Esophagus squamous epithelium (tissue), 5 donors: ENCODE measurements around the gene RGPD5. TPM values are rescaled to one million over a fixed set of nuclear protein-coding genes. Genes with fewer than 3 reads are reported as not detected.
A peak's percentile ranks its signal among the peaks of the same experiment; 100 is the strongest.
"Not testable (repeated sequence)": the region's sequence is repeated elsewhere in the genome, so short reads cannot be mapped to it uniquely, and the experiment has no call there.

ENCODE experiments used
- DNase-seq: peaks from one replicate; lab custom pipeline; 2025; lab: John Stamatoyannopoulos, UW
- H3K27ac ChIP-seq, 4 donors: fragments of 200-600 bp; sonication (generic); one replicate each; pipeline ENCODE4 v1.5.1; 2016 to 2019; ENCODE audit warnings: mild to moderate bottlenecking in 1 of 4
- H3K27me3 ChIP-seq, 4 donors: fragments of 200-600 bp; sonication (generic); 1 replicate in 3 of 4; 2 replicates in 1 of 4; pipeline versions ENCODE4 v1.5.1 to v1.6.0; 2017 to 2021; ENCODE audit warnings: antibody characterized with exemption in 1 of 4
- H3K36me3 ChIP-seq, 3 donors: fragments of 200-600 bp; sonication (generic); one replicate each; pipeline ENCODE4 v1.5.1; 2016 to 2019
- H3K4me1 ChIP-seq, 3 donors: fragments of 200-600 bp; sonication (generic); one replicate each; pipeline ENCODE4 v1.5.1; 2017 to 2019
- H3K4me3 ChIP-seq, 4 donors: fragments of 200-600 bp; sonication (generic); 1 replicate in 3 of 4; 2 replicates in 1 of 4; pipeline ENCODE4 v1.5.1; 2016 to 2019; ENCODE audit warnings: mild to moderate bottlenecking in 2 of 4, moderate library complexity in 1 of 4
- H3K9me3 ChIP-seq, 3 donors: fragments of 200-600 bp; sonication (generic); one replicate each; pipeline ENCODE4 v1.5.1; 2016 to 2019
- WGBS, 2 donors: methylation state at CpG; one replicate each; pipeline ENCODE4 v1.1.5; 2018; 5-methylcytosine and 5-hydroxymethylcytosine counted together
- intact Hi-C: fragments of 100-400 bp; cut with DNase I; formaldehyde crosslinking; loops from one replicate; pipeline ENCODE4 v1.15.0; 2022
- total RNA-seq, 4 donors: library from RNA; depleted of rRNA; stranded (reverse); fragments of >200 nt; gene quantifications; one replicate each; pipeline ENCODE4 v1.1.0, GENCODE V29; 2016
- donor health status: DM: yes; HTN: yes; CAD: no.

The RGPD5 gene
- 10 to 100 TPM in 3 of 4 donors, 1 to 10 TPM in 1; 3.3 to 31.7 (median 15.2) TPM for total RNA-seq

- intact Hi-C loops, H3K36me3 ChIP-seq, H3K4me3 ChIP-seq, H3K27me3 ChIP-seq, H3K27ac ChIP-seq, H3K4me1 ChIP-seq, DNase-seq, H3K9me3 ChIP-seq: not testable (repeated sequence)
- WGBS, 2 donors = no CpG with 5 or more reads among the region's 77 CpGs
Measured at GRCh38 chr2:109794074-109794737, at the start of gene RGPD5. Gene RGPD5, plus strand, starts transcription at chr2:109794305. Its CDS starts 161 bp downstream, at chr2:109794466.

DNA sequence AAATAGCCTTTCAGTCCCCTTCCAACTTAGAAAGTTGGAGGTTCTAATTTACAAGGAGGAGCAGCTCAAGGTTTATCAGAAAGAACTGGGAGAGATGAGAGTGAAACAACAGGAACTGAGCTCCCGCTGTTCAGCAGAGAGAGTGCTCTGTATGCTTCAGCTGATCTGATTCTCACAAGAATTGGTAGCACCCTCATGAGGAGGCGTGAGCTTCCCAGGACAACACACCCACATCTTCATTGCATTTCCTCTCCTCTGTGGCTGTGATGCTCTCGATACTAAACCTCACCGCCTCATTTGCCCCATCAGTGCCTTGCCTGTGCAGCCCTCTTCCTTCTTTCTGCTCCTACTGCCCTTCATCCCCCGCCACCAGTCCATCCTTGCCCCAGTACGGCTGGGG lies 42.5 kb upstream of the RGPD5 start:
- H3K27ac ChIP-seq, intact Hi-C loops: not testable (repeated sequence)
- no CpG with 5 or more reads among the region's 6 CpGs for WGBS, 2 donors

DNA sequence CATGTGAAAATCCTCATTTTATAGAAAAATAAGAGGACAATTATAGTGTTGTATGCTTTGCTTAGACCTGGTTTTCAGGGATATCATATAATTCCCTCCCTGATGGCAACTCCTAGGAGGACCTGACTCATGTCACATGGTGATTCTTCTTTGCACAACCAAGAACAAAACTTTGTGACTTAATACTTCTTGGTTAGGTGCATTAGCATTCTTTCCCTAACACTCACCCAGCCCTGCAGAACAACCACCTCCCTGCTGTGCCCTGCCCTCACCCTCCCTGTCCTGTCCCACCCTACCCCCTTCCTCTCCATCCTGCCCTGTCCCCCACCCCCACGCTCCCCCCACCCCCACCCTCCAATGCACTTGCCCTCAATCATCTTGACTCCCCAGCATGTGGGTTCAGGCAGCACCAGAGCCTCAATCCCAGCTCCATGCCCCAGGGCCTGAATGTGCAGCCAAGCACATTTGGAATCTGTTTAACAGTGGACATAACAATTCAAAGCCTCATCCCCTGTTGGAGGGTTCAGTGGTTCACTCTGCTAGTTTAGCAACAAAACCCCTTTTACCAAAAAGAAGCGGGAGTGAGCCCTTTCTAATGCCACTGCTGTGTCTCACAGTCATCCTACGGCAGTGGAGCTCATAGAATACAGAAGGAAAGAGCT lies 36.8 kb upstream of the RGPD5 start:
- H3K27me3 ChIP-seq, H3K4me1 ChIP-seq, H3K27ac ChIP-seq, DNase-seq, H3K9me3 ChIP-seq, H3K36me3 ChIP-seq, intact Hi-C loops, H3K4me3 ChIP-seq: not testable (repeated sequence)
- WGBS, 2 donors = no CpG with 5 or more reads among the region's 3 CpGs

More for the DNA sequence above, 42.5 kb upstream of the RGPD5 start:
- H3K4me1 ChIP-seq, H3K4me3 ChIP-seq, H3K36me3 ChIP-seq, H3K9me3 ChIP-seq, DNase-seq, H3K27me3 ChIP-seq: not testable (repeated sequence)

- DNase-seq, H3K4me1 ChIP-seq, H3K9me3 ChIP-seq, H3K27me3 ChIP-seq, H3K36me3 ChIP-seq, intact Hi-C loops: not testable (repeated sequence)
- 0% methylated on average over 1 of the region's 106 CpGs; no CpG with 5 or more reads in 1 of the 2 donors for WGBS, 2 donors
- peak overlapping the region in 2 of 4 donors; percentile 35 to 51 for H3K4me3 ChIP-seq
- H3K27ac ChIP-seq = peak overlapping the region in 1 of 4 donors; percentile 21
Measured at GRCh38 chr2:109760265-109761042, 33.7 kb upstream of the RGPD5 start.

GRCh38 chr2:109761043-109761454 lies 33.1 kb upstream of the RGPD5 start:
- DNase-seq, H3K36me3 ChIP-seq, H3K27me3 ChIP-seq, H3K9me3 ChIP-seq, H3K4me1 ChIP-seq, H3K27ac ChIP-seq, intact Hi-C loops: not testable (repeated sequence)
- WGBS, 2 donors = no CpG with 5 or more reads among the region's 23 CpGs
- H3K4me3 ChIP-seq = peak overlapping the region in 2 of 4 donors; percentile 35 to 51

DNA sequence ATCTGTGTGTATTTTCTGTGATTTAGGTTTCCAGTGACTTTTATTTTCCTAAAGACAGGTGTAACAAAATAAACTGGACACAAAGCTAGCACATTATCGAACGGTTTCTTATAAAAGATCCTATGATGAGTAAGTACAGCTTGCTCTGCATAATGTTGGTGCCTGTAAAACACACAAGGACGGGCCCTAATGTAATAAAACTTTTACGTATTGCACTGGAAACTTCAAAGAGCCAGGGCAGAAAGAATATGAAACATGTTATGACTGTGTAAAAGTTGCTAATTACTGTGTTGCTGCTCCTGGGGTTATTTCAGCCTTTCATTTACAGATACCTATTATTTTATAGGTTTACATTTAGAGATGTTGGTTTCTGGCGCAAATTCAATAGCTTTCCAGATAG lies 32.1 kb upstream of the RGPD5 start:
- H3K36me3 ChIP-seq, H3K27me3 ChIP-seq, DNase-seq, H3K4me3 ChIP-seq, intact Hi-C loops, H3K4me1 ChIP-seq, H3K9me3 ChIP-seq, H3K27ac ChIP-seq: not testable (repeated sequence)
- no CpG with 5 or more reads among the region's 5 CpGs for WGBS, 2 donors

- H3K4me1 ChIP-seq, H3K4me3 ChIP-seq, H3K9me3 ChIP-seq, H3K36me3 ChIP-seq, intact Hi-C loops, DNase-seq, H3K27ac ChIP-seq, H3K27me3 ChIP-seq: not testable (repeated sequence)
- WGBS, 2 donors = no CpG with 5 or more reads among the region's 11 CpGs
Measured at GRCh38 chr2:109766074-109766473, 28.0 kb upstream of the RGPD5 start.

DNA sequence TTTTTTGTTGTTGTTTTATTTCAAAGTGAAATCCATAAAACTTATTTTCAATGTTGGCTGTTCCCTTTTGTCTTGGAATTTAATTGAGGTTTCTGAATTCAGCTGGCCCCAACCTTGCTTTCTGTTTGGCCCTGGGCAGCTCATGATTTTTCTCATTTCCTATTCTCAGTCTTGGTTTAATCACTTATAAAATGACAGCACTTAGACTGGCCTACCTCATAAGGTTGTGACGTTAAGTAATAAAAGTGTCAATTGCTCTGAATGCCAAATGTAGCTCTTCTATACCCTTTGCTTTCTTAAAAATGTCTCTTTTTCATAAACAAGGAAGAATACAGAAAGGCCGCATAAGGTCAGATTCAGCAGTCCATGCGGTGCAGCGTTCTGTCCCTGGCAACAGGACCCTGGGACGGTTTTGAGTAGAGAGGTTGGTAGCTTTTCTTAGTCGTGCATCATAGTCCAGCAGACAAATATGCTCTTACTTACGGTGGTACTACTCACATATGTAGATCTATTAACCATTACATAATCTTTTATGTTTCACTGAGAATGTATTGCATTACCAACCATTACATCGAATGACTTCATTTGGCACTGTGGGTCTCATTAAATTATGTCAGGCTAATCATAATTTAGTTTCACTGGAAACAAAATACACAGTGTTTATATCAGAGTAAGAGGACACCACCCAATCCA lies 27.1 kb upstream of the RGPD5 start:
- H3K27me3 ChIP-seq, H3K4me1 ChIP-seq, H3K9me3 ChIP-seq, DNase-seq, intact Hi-C loops, H3K4me3 ChIP-seq, H3K36me3 ChIP-seq, H3K27ac ChIP-seq: not testable (repeated sequence)
- whole genome bisulfite sequencing, 2 donors = 60 to 96% methylated on average over 1 to 4 of the region's 8 CpGs

DNA sequence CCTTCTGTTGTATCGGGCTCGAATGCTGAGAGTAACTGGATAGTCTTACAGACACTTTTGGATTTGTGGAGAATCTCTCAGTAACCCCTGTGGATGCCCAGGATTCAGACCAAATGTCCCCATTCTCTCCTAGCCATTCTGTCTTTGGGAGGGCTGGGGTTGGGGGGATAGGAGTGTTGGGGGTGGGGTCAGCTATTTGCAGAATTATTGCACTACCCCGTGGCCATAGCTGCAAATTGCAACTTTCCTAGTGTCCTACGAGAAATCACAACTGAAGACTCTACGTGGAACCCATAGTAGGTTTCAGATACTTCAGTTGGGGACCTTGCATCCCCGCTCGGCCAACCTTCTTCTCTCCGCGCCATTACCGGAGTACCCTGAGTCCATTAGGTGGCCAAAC lies 25.2 kb upstream of the RGPD5 start:
- intact Hi-C loops, H3K27me3 ChIP-seq, H3K4me3 ChIP-seq, H3K9me3 ChIP-seq, H3K4me1 ChIP-seq, H3K36me3 ChIP-seq, DNase-seq, H3K27ac ChIP-seq: not testable (repeated sequence)
- WGBS, 2 donors = no CpG with 5 or more reads among the region's 10 CpGs

DNA sequence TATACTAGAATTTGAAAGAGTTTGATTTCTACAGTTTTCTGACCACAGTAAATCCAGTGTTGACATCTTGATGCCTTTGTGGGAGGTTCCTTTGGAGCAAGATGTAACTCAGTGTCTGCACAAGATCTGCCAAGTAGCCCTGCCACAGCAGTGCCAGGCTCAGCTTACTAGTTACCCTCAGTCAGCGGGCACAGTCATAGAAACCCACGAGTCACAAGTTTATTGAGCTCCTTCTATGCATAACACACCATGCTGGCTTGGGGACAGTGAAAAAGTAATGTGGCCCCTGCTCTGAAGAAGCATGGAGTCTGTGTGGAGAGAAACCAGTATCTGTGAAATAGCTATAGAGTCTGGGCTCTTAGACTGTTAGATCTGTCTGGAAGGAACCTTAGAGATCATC lies 15.0 kb upstream of the RGPD5 start:
- no CpG with 5 or more reads among the region's 2 CpGs for WGBS, 2 donors
- H3K4me1 ChIP-seq, H3K27me3 ChIP-seq, H3K4me3 ChIP-seq, DNase-seq, H3K27ac ChIP-seq, intact Hi-C loops, H3K9me3 ChIP-seq, H3K36me3 ChIP-seq: not testable (repeated sequence)

DNA sequence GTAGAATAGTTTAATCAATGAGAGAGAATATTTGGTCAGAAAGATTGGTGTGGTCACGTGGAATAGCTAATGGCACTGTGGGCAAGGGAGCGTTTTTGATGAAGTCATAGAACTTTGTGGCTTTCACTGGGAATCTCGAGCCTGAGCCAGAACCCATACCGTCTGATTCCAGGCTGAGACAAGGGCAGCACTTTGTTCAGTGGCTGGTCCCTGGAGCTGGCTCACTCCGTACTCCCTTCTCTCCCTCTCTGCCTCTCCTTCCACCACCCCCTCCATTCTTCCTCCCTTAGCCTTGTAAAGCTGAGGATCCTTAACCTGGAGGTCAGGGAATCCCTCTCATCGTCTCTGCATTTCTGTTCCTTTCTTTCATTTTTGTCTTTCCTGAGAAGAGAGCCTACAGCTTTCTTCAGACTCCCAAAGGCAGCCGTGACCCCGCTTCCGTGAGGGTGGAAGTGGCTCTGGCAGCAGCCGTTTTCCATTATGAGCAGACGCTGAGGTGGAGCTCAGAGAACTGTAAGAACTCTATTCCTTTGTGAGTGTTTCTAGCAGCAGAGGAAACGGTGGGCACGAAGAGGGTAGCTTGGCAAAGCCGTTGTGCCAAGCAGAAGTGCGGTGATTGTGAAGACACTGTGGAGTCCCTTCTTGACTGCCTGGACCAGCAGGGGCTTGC lies 12.8 kb upstream of the RGPD5 start:
- H3K27me3 ChIP-seq, H3K4me3 ChIP-seq, DNase-seq, H3K27ac ChIP-seq, H3K9me3 ChIP-seq, H3K36me3 ChIP-seq, H3K4me1 ChIP-seq, intact Hi-C loops: not testable (repeated sequence)
- no CpG with 5 or more reads among the region's 15 CpGs for WGBS, 2 donors

- H3K9me3 ChIP-seq, H3K4me1 ChIP-seq, DNase-seq, H3K4me3 ChIP-seq, H3K36me3 ChIP-seq, H3K27ac ChIP-seq, intact Hi-C loops, H3K27me3 ChIP-seq: not testable (repeated sequence)
- no CpG with 5 or more reads among the region's 2 CpGs for WGBS, 2 donors
Measured at GRCh38 chr2:109782446-109782993, 11.6 kb upstream of the RGPD5 start.
